ENCODE measurements around the gene CPA3. TPM values are rescaled to one million over a fixed set of nuclear protein-coding genes. Genes with fewer than 3 reads are reported as not detected.

The CPA3 gene
- total RNA-seq, 2 donors from 2014 or later = 2.6 to 8.1 TPM

GRCh38 chr3:148906667-148907066 is 41.6 kb downstream of the CPA3 start:
- 48% methylated on average over 2 of the region's 2 CpGs for WGBS
- Histone ChIP-seq H3K9me3 (no peaks in the 10 kb centered on the region), H3K4me3 (no peak overlapping the region), H3K36me3 (no peaks in the 10 kb centered on the region), H3K4me1 (replicated peaks) (no peaks in the 10 kb centered on the region), H3K27ac (no peak overlapping the region), H3K27me3 (replicated peaks; ENCODE audit: insufficient read depth) (no peaks in the 10 kb centered on the region)
- DNase-seq (ENCODE audit: low spot score) = no peak
- intact Hi-C loops (cut with DNase I) = no loop called here
- TF ChIP-seq POLR2AphosphoS5 (IDR thresholded peaks at IDR 0.05) = no peak
- TF ChIP-seq CTCF (IDR thresholded peaks at IDR 0.05) = no peak

- intact Hi-C loops (cut with DNase I) = no loop called here
- Histone ChIP-seq H3K27me3 (replicated peaks; ENCODE audit: insufficient read depth) (no peaks in the 10 kb centered on the region), H3K27ac (no peak overlapping the region), H3K9me3 (no peaks in the 10 kb centered on the region), H3K4me3 (no peak overlapping the region), H3K36me3 (no peaks in the 10 kb centered on the region), H3K4me1 (replicated peaks) (no peaks in the 10 kb centered on the region)
- no peak for DNase-seq (ENCODE audit: low spot score)
- TF ChIP-seq POLR2AphosphoS5 (IDR thresholded peaks at IDR 0.05) = no peak
- no peak for TF ChIP-seq CTCF (IDR thresholded peaks at IDR 0.05)
- TF ChIP-seq POLR2A (IDR thresholded peaks at IDR 0.05) = no peak
- 63% methylated on average over 2 of the region's 2 CpGs for WGBS
These were observed 46.1 kb downstream of the CPA3 start for GRCh38 chr3:148911173-148911572.

- Histone ChIP-seq H3K36me3 (no peaks in the 10 kb centered on the region), H3K9me3 (no peaks in the 10 kb centered on the region), H3K27me3 (replicated peaks; ENCODE audit: insufficient read depth) (no peaks in the 10 kb centered on the region), H3K27ac (no peak overlapping the region), H3K4me3 (no peak overlapping the region), H3K4me1 (replicated peaks) (no peaks in the 10 kb centered on the region)
- intact Hi-C loops (cut with DNase I) = no loop called here
- WGBS = 92% methylated on average over 2 of the region's 2 CpGs
- no peak for TF ChIP-seq POLR2AphosphoS5 (IDR thresholded peaks at IDR 0.05)
- TF ChIP-seq CTCF (IDR thresholded peaks at IDR 0.05) = no peak
- TF ChIP-seq POLR2A (IDR thresholded peaks at IDR 0.05) = no peak
- DNase-seq (ENCODE audit: low spot score) = no peak
These were observed 46.5 kb downstream of the CPA3 start for GRCh38 chr3:148911592-148911991.

GRCh38 chr3:148914936-148915690 is 50.0 kb downstream of the CPA3 start:
- Histone ChIP-seq H3K27me3 (replicated peaks; ENCODE audit: insufficient read depth) (no peaks in the 10 kb centered on the region), H3K4me1 (replicated peaks) (no peaks in the 10 kb centered on the region), H3K36me3 (no peaks in the 10 kb centered on the region), H3K27ac (no peak overlapping the region), H3K9me3 (no peaks in the 10 kb centered on the region), H3K4me3 (no peak overlapping the region)
- no peak for TF ChIP-seq POLR2A (IDR thresholded peaks at IDR 0.05)
- no peak for TF ChIP-seq CTCF (IDR thresholded peaks at IDR 0.05)
- TF ChIP-seq POLR2AphosphoS5 (IDR thresholded peaks at IDR 0.05) = no peak
- WGBS = 68% methylated on average over 1 of the region's 1 CpG
- DNase-seq (ENCODE audit: low spot score) = no peak
- intact Hi-C loops (cut with DNase I) = no loop called here

GRCh38 chr3:148916132-148916531 is 51.0 kb downstream of the CPA3 start:
- Histone ChIP-seq H3K4me1 (replicated peaks) (no peaks in the 10 kb centered on the region), H3K27me3 (replicated peaks; ENCODE audit: insufficient read depth) (no peaks in the 10 kb centered on the region), H3K4me3 (no peak overlapping the region), H3K9me3 (no peaks in the 10 kb centered on the region), H3K27ac (no peak overlapping the region), H3K36me3 (no peaks in the 10 kb centered on the region)
- no peak for DNase-seq (ENCODE audit: low spot score)
- 96% methylated on average over 2 of the region's 2 CpGs for WGBS
- intact Hi-C loops (cut with DNase I) = no loop called here
- TF ChIP-seq POLR2A (IDR thresholded peaks at IDR 0.05) (no peak), CTCF (IDR thresholded peaks at IDR 0.05) (no peak), POLR2AphosphoS5 (IDR thresholded peaks at IDR 0.05) (no peak)
